H1 (cell line): ENCODE data around the gene SNRK. TPM values are rescaled to one million over a fixed set of nuclear protein-coding genes. Genes with fewer than 3 reads are reported as not detected.

Experiments used
- CTCF ChIA-PET: fragments of 300-600 bp; sonication (Branson Sonifier 250); formaldehyde crosslinking; loops from one replicate; lab custom pipeline; 2021; ENCODE audit not compliant: partially characterized antibody; lab: Charles Lee
- POLR2A ChIA-PET: fragments of 300-600 bp; sonication (Branson Sonifier 250); formaldehyde crosslinking; loops from one replicate; lab custom pipeline; 2021; ENCODE audit warnings: inconsistent platforms; ENCODE audit not compliant: partially characterized antibody; lab: Charles Lee
- DNase-seq, 2 experiments: peaks; one replicate each; pipeline versions ENCODE4 v3.0.0 to v3.0.0-alpha.2; 2010 to 2022; ENCODE audit warnings: low spot score in 2 of 2, low read depth in 1 of 2, mixed read lengths in 1 of 2
- FAIRE-seq: peaks from 2 replicates; lab custom pipeline; 2011; peaks lifted over from hg19 to GRCh38; lab: Jason Lieb, UNC
- H2AFZ ChIP-seq: 2 replicates; pipeline ENCODE4 v1.8.1; 2012; ENCODE audit warnings: low read length, inconsistent platforms
- H2AK5ac ChIP-seq: 2 replicates; pipeline ENCODE4 v1.6.1; 2013; ENCODE audit warnings: low read depth, low read length
- H2BK120ac ChIP-seq: replicated peaks from 2 replicates; pipeline ENCODE3; 2013; ENCODE audit warnings: low read depth, low read length, inconsistent platforms
- H2BK12ac ChIP-seq: 2 replicates; pipeline ENCODE4 v1.6.1; 2013; ENCODE audit warnings: low read depth, low read length
- H2BK15ac ChIP-seq: 2 replicates; pipeline ENCODE4 v1.6.1; 2013; ENCODE audit warnings: low read length
- H2BK20ac ChIP-seq: 2 replicates; pipeline ENCODE4 v1.6.1; 2013; ENCODE audit warnings: low read length
- H2BK5ac ChIP-seq: 2 replicates; pipeline ENCODE4 v1.6.1; 2013; ENCODE audit warnings: low read depth, low read length
- H3K14ac ChIP-seq: 2 replicates; pipeline ENCODE4 v1.6.1; 2013; ENCODE audit warnings: inconsistent platforms; ENCODE audit not compliant: insufficient read length
- H3K18ac ChIP-seq: 2 replicates; pipeline ENCODE4 v1.6.1; 2013; ENCODE audit warnings: low read length; ENCODE audit errors: extremely low read depth
- H3K23ac ChIP-seq: 2 replicates; pipeline ENCODE4 v1.6.1; 2013; ENCODE audit warnings: inconsistent platforms; ENCODE audit not compliant: insufficient read length
- H3K23me2 ChIP-seq: 2 replicates; pipeline ENCODE4 v1.6.1; 2013; ENCODE audit warnings: low read depth, low read length
- H3K27ac ChIP-seq: 2 replicates; pipeline ENCODE4 v1.6.1; 2011; ENCODE audit warnings: low read depth, low read length, inconsistent platforms
- H3K27me3 ChIP-seq, 4 experiments: replicated peaks in 1 of 4; 1 replicate in 1 of 4; 2 replicates in 3 of 4; pipeline versions ENCODE4 v1.6.1 to v1.8.1; 2011 to 2013; ENCODE audit warnings: low read length in 3 of 4, mild to moderate bottlenecking in 3 of 4, inconsistent platforms in 2 of 4, mixed read lengths in 2 of 4, moderate library complexity in 1 of 4; ENCODE audit not compliant: control insufficient read depth in 3 of 4, insufficient read depth in 3 of 4; ENCODE audit errors: extremely low read depth in 1 of 4
- H3K36me3 ChIP-seq, 4 experiments: 2 replicates each; pipeline versions ENCODE4 v1.6.1 to v1.8.1; 2011 to 2013; ENCODE audit warnings: mild to moderate bottlenecking in 4 of 4, low read length in 3 of 4, moderate library complexity in 2 of 4, control low read depth in 1 of 4, inconsistent platforms in 1 of 4; ENCODE audit not compliant: insufficient read depth in 4 of 4, control insufficient read depth in 2 of 4
- H3K4ac ChIP-seq: replicated peaks from 2 replicates; pipeline ENCODE3; 2013; ENCODE audit warnings: low read length, low read depth, mixed read lengths, inconsistent platforms; ENCODE audit not compliant: insufficient read length
- H3K4me1 ChIP-seq, 4 experiments: replicated peaks in 1 of 4; 1 replicate in 1 of 4; 2 replicates in 3 of 4; pipeline versions ENCODE4 v1.6.1 to v1.8.1; 2011 to 2013; ENCODE audit warnings: low read length in 3 of 4, inconsistent platforms in 2 of 4, mixed read lengths in 1 of 4; ENCODE audit not compliant: insufficient read depth in 4 of 4, control insufficient read depth in 3 of 4
- H3K4me2 ChIP-seq, 2 experiments: 2 replicates each; pipeline versions ENCODE4 v1.6.1 to v1.8.1; 2011 to 2013; ENCODE audit warnings: low read depth in 2 of 2, low read length in 2 of 2, control low read depth in 1 of 2, inconsistent platforms in 1 of 2, mild to moderate bottlenecking in 1 of 2; ENCODE audit not compliant: insufficient read depth in 1 of 2
- H3K4me3 ChIP-seq, 4 experiments: fragments of 200-600, 300-600 bp in 1 of 4; sonication (generic), shearing (Covaris generic), sonication (Bioruptor Twin) in 1 of 4; 2 replicates each; pipeline versions ENCODE4 v1.5.1 to v1.8.1; 2011 to 2016; ENCODE audit warnings: low read length in 4 of 4, low read depth in 3 of 4, control low read depth in 2 of 4, inconsistent platforms in 2 of 4, mild to moderate bottlenecking in 2 of 4, mixed read lengths in 1 of 4, moderate library complexity in 1 of 4; ENCODE audit not compliant: insufficient read depth in 2 of 4; ENCODE audit errors: extremely low read depth in 1 of 4
- H3K56ac ChIP-seq: replicated peaks from 2 replicates; pipeline ENCODE3; 2013; ENCODE audit warnings: low read depth, mild to moderate bottlenecking, mixed read lengths, low read length, inconsistent platforms; ENCODE audit not compliant: insufficient read length
- H3K79me1 ChIP-seq: 2 replicates; pipeline ENCODE4 v1.6.1; 2013; ENCODE audit warnings: low read depth, low read length, control low read depth
- H3K79me2 ChIP-seq, 2 experiments: 2 replicates each; pipeline versions ENCODE4 v1.6.1 to v1.8.1; 2012 to 2013; ENCODE audit warnings: low read length in 2 of 2, mild to moderate bottlenecking in 2 of 2, inconsistent platforms in 1 of 2; ENCODE audit not compliant: insufficient read depth in 2 of 2, control insufficient read depth in 1 of 2
- H3K9ac ChIP-seq, 4 experiments: replicated peaks in 1 of 4; 1 replicate in 1 of 4; 2 replicates in 3 of 4; pipeline versions ENCODE4 v1.6.1 to v1.8.1; 2011 to 2013; ENCODE audit warnings: low read depth in 3 of 4, low read length in 3 of 4, control low read depth in 2 of 4, mild to moderate bottlenecking in 2 of 4, moderate library complexity in 2 of 4, inconsistent platforms in 1 of 4; ENCODE audit errors: extremely low read depth in 1 of 4
- H3K9me3 ChIP-seq, 2 experiments: 2 replicates each; pipeline versions ENCODE4 v1.6.1 to v1.8.1; 2012 to 2013; ENCODE audit warnings: mild to moderate bottlenecking in 2 of 2, moderate library complexity in 2 of 2, control low read depth in 1 of 2, inconsistent platforms in 1 of 2, low read depth in 1 of 2, low read length in 1 of 2, mixed read lengths in 1 of 2; ENCODE audit not compliant: insufficient read depth in 2 of 2
- H4K20me1 ChIP-seq, 2 experiments: replicated peaks in 1 of 2; 2 replicates each; pipeline versions ENCODE3 to v1.8.1; 2011 to 2013; ENCODE audit warnings: inconsistent platforms in 2 of 2, low read length in 2 of 2, mild to moderate bottlenecking in 1 of 2; ENCODE audit not compliant: insufficient read depth in 2 of 2, control insufficient read depth in 1 of 2
- H4K5ac ChIP-seq: 2 replicates; pipeline ENCODE4 v1.6.1; 2013; ENCODE audit warnings: low read length, low read depth, mixed read lengths, inconsistent platforms; ENCODE audit not compliant: insufficient read length
- H4K8ac ChIP-seq: 2 replicates; pipeline ENCODE4 v1.8.0; 2013; ENCODE audit warnings: mild to moderate bottlenecking, moderate library complexity, low read length, inconsistent platforms; ENCODE audit not compliant: insufficient read depth; ENCODE audit errors: extremely low read depth
- H4K91ac ChIP-seq: replicated peaks from 2 replicates; pipeline ENCODE3; 2013; ENCODE audit warnings: low read length, mixed read lengths, inconsistent platforms; ENCODE audit not compliant: insufficient read length
- ASH2L ChIP-seq: fragments of 200-600, 300-600 bp; sonication (generic); IDR thresholded peaks from one replicate; pipeline ENCODE4 v1.7.1; 2017; ENCODE audit warnings: low read length
- CBX8 ChIP-seq: fragments of 300-800, 300-1000 bp; sonication (generic); IDR thresholded peaks from 2 replicates; pipeline ENCODE4 v1.7.1; 2016; ENCODE audit warnings: low read depth, low read length, borderline replicate concordance
- CHD1 ChIP-seq: IDR thresholded peaks from 2 replicates; pipeline ENCODE4 v1.6.1; 2012; ENCODE audit warnings: low read depth, low read length, improper control_type of control experiment
- CREB1 ChIP-seq: IDR thresholded peaks from 2 replicates; pipeline ENCODE4 v1.6.1; 2012; ENCODE audit warnings: inconsistent platforms
- CTBP2 ChIP-seq: IDR thresholded peaks from 2 replicates; pipeline ENCODE4 v1.7.0; 2011; ENCODE audit warnings: borderline replicate concordance, mild to moderate bottlenecking, moderate library complexity, mixed read lengths, low read length; ENCODE audit not compliant: insufficient read depth, insufficient read length
- JUN ChIP-seq: IDR thresholded peaks from 2 replicates; pipeline ENCODE4 v1.6.1; 2011; ENCODE audit warnings: low read depth, mild to moderate bottlenecking, improper control_type of control experiment, low read length
- KDM5A ChIP-seq: fragments of 200-600 bp; IDR thresholded peaks from 2 replicates; pipeline ENCODE4 v1.7.1; 2012; ENCODE audit warnings: mild to moderate bottlenecking, low read length, inconsistent platforms, mixed read lengths
- MAX ChIP-seq: IDR thresholded peaks from 2 replicates; pipeline ENCODE4 v1.6.1; 2012; ENCODE audit warnings: inconsistent platforms
- NANOG ChIP-seq: IDR thresholded peaks from 2 replicates; pipeline ENCODE4 v1.6.1; 2011; ENCODE audit warnings: low read length, low read depth, mild to moderate bottlenecking, inconsistent platforms; ENCODE audit not compliant: insufficient read depth, poor library complexity, severe bottlenecking
- RAD21 ChIP-seq, 2 experiments: IDR thresholded peaks in 1 of 2; conservative IDR thresholded peaks in 1 of 2; 2 replicates each; pipeline ENCODE4 v1.6.1; 2011; ENCODE audit warnings: low read depth in 2 of 2, low read length in 2 of 2, improper control_type of control experiment in 1 of 2, inconsistent platforms in 1 of 2, mild to moderate bottlenecking in 1 of 2, moderate library complexity in 1 of 2
- SAP30 ChIP-seq: fragments of 300-600 bp; sonication (generic); IDR thresholded peaks from 2 replicates; pipeline ENCODE4 v1.7.1; 2012; ENCODE audit warnings: low read length, moderate library complexity, mild to moderate bottlenecking, inconsistent platforms; ENCODE audit not compliant: insufficient read depth, insufficient replicate concordance
- SIX5 ChIP-seq: IDR thresholded peaks from 2 replicates; pipeline ENCODE4 v1.6.1; 2011; ENCODE audit warnings: mild to moderate bottlenecking, low read depth, low read length
- SP1 ChIP-seq: IDR thresholded peaks from 2 replicates; pipeline ENCODE4 v1.6.1; 2011; ENCODE audit warnings: low read depth, low read length
- SP2 ChIP-seq: IDR thresholded peaks from 2 replicates; pipeline ENCODE4 v1.6.1; 2012; ENCODE audit warnings: mild to moderate bottlenecking, low read length, inconsistent platforms
- TBP ChIP-seq: IDR thresholded peaks from 2 replicates; pipeline ENCODE4 v1.6.1; 2011; ENCODE audit warnings: low read depth, low read length, improper control_type of control experiment
- WGBS, 2 experiments: shearing (Covaris generic) in 1 of 2; methylation state at CpG; one replicate each; pipeline versions ENCODE4 v1.1.6 to v1.1.7; 2013 to 2015; ENCODE audit warnings: low lambda C conversion rate in 2 of 2, mixed read lengths in 2 of 2, inconsistent platforms in 1 of 2, low coverage in 1 of 2, missing lambda C conversion rate in 1 of 2; ENCODE audit not compliant: insufficient replicate concordance in 2 of 2, insufficient coverage in 1 of 2, insufficient read length in 1 of 2; ENCODE audit errors: extremely low coverage in 1 of 2, missing lambda C conversion rate in 1 of 2; 5-methylcytosine and 5-hydroxymethylcytosine counted together
- polyA plus RNA-seq, 7 experiments: library from polyadenylated mRNA; depleted of rRNA in 3 of 7; stranded (reverse) in 5 of 7; unstranded in 2 of 7; fragments of >200 nt in 5 of 7; fragments of 200-250 nt in 2 of 7; gene quantifications; 1 replicate in 5 of 7; 2 replicates in 1 of 7; 4 replicates in 1 of 7; pipeline versions ENCODE4 v1.2.1 to v1.2.3, GENCODE V29; 2011 to 2013; ENCODE audit warnings: missing spikeins in 2 of 7, mixed read lengths in 2 of 7
- total RNA-seq: library from RNA; stranded (reverse); fragmentation: NEBNext Ultra II Directional; extraction: Animal tissue kit (Norgen Biotek cat#: 25700); gene quantifications from 2 replicates; pipeline ENCODE4 v1.2.1, GENCODE V29; 2021

SNRK gene
- total and polyA plus RNA-seq, 2 of the 8 experiments (the other 6 are each of a cell fraction or from before 2014, with no cell fraction given), result 4.4 to 11.7 TPM

GRCh38 chr3:43320288-43320687 is 33.9 kb downstream of the SNRK start:
- H2BK20ac ChIP-seq, result no peak overlapping the region
- POLR2A ChIA-PET, result no interaction called here
- FAIRE-seq, result no peak

More at GRCh38 chr3:43320288-43320687, 33.9 kb downstream of the SNRK start:
- Histone ChIP-seq H3K9ac (no peak overlapping the region), H3K79me1 (peaks cover 3% of the 10 kb centered on the region), H3K27me3 (no peaks in the 10 kb centered on the region), H3K18ac (no peak overlapping the region), H3K79me2 (peaks cover 3 to 12% of the 10 kb centered on the region in 2 experiments; a peak in 2 of 4 replicates), H4K5ac (no peak overlapping the region), H3K56ac (no peak overlapping the region), H2AFZ (no peak overlapping the region), H4K8ac (no peak overlapping the region), H3K14ac (no peak overlapping the region), H3K23ac (no peak overlapping the region), H2BK120ac (no peak overlapping the region), H3K23me2 (no peaks in the 10 kb centered on the region; the same call in 1 of the 2 replicates), H3K36me3 (no peaks in the 10 kb centered on the region), H3K27ac (no peak overlapping the region), H4K20me1 (no peaks in the 10 kb centered on the region), H3K4me3 (no peak overlapping the region), H3K4me1 (peaks cover 0 to 6% (median 1%) of the 10 kb centered on the region in 4 experiments; a peak in 3 of 7 replicates), H2BK12ac (no peak overlapping the region), H3K4me2 (no peak overlapping the region), H3K4ac (no peak overlapping the region), H2AK5ac (no peak overlapping the region), H2BK15ac (no peak overlapping the region), H2BK5ac (no peak overlapping the region), H4K91ac (no peak overlapping the region), H3K9me3 (no peaks in the 10 kb centered on the region)
- DNase-seq, result no peak
- no peak for TF ChIP-seq CREB1
- no peak for TF ChIP-seq SP1
- TF ChIP-seq SP2, result no peak
- TF ChIP-seq ASH2L, result no peak
- TF ChIP-seq NANOG, result no peak
- no peak for TF ChIP-seq RAD21 (IDR thresholded peaks at IDR 0.05 in 1 of 2, conservative IDR thresholded peaks at IDR 0.05 in 1 of 2; ENCODE audit: low read depth in 2 of 2, low read length in 2 of 2)
- TF ChIP-seq SAP30, result no peak
- TF ChIP-seq CTBP2, result no peak
- TF ChIP-seq TBP, result no peak
- TF ChIP-seq CHD1, result no peak
- TF ChIP-seq SIX5, result no peak
- no peak for TF ChIP-seq MAX
- TF ChIP-seq JUN, result no peak
- no peak for TF ChIP-seq CBX8
- TF ChIP-seq KDM5A, result no peak
- CTCF ChIA-PET, result interaction anchor here (0.7 to 1.0 kb wide), 3 partner anchors 358 to 920 kb away, joined by 3 read pairs; no protein-coding TSS in a partner anchor
- WGBS, 2 experiments, result 92% methylated on average over 5 of the region's 5 CpGs; no CpG with 5 or more reads in 1 of the 2 experiments
